WERI-Rb-1 (cell line): Measurements from ENCODE around the gene UTP14C.
"Not testable (repeated sequence)": the region's sequence is repeated elsewhere in the genome, so short reads cannot be mapped to it uniquely, and the experiment has no call there.

Experiments
- DNase-seq: peaks from one replicate; pipeline ENCODE4 v3.0.0-alpha.2; 2020
- H3K27ac ChIP-seq: fragments of 250-450 bp; sonication (Bioruptor Pico); 2 replicates; pipeline ENCODE4 v1.5.1; 2020; ENCODE audit warnings: mild to moderate bottlenecking, moderate library complexity
- H3K27me3 ChIP-seq: fragments of 250-450 bp; sonication (Bioruptor Pico); 2 replicates; pipeline ENCODE4 v1.5.1; 2021; ENCODE audit warnings: mild to moderate bottlenecking, low read depth, moderate library complexity; ENCODE audit not compliant: insufficient read depth, severe bottlenecking
- H3K36me3 ChIP-seq: fragments of 250-450 bp; sonication (Bioruptor Pico); 2 replicates; pipeline ENCODE4 v1.5.1; 2020; ENCODE audit warnings: mild to moderate bottlenecking, moderate library complexity
- H3K4me3 ChIP-seq: 2 replicates; pipeline ENCODE4 v1.5.1; 2011; ENCODE audit warnings: low read depth, mild to moderate bottlenecking, control low read depth, low read length
- H3K9me3 ChIP-seq: fragments of 250-450 bp; sonication (Bioruptor Pico); 2 replicates; pipeline ENCODE4 v1.5.1; 2021; ENCODE audit warnings: mild to moderate bottlenecking, moderate library complexity; ENCODE audit not compliant: severe bottlenecking
- TF ChIP-seq, protein P1 (sequence below): IDR thresholded peaks from 2 replicates; pipeline ENCODE4 v1.5.1; 2011; ENCODE audit warnings: low read depth, mild to moderate bottlenecking, control low read depth, inconsistent platforms, low read length

UTP14C gene

DNA sequence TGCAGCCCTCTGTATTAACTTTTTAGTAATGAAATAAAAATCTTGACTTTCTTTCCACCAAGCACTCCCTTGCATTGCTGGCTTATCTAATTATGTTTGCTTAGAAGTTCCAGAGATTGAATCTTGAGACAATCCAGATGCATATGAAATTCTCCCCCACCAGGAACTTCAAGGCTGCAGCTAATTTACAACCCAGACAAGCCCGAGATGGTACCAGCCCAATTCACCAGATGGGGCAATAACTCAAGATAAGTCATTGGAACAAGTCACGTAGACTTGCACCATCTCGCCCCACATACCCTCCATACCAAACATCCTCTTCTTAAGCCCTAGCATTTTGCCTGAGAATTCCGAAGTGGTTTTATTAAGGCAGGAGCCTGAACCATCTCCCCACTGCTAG is 29.0 kb downstream of the UTP14C start:
- H3K27ac ChIP-seq: no peak overlapping the region
- DNase-seq: no peak
- no peaks in the 10 kb centered on the region for H3K9me3 ChIP-seq
- TF ChIP-seq, protein P1, sequence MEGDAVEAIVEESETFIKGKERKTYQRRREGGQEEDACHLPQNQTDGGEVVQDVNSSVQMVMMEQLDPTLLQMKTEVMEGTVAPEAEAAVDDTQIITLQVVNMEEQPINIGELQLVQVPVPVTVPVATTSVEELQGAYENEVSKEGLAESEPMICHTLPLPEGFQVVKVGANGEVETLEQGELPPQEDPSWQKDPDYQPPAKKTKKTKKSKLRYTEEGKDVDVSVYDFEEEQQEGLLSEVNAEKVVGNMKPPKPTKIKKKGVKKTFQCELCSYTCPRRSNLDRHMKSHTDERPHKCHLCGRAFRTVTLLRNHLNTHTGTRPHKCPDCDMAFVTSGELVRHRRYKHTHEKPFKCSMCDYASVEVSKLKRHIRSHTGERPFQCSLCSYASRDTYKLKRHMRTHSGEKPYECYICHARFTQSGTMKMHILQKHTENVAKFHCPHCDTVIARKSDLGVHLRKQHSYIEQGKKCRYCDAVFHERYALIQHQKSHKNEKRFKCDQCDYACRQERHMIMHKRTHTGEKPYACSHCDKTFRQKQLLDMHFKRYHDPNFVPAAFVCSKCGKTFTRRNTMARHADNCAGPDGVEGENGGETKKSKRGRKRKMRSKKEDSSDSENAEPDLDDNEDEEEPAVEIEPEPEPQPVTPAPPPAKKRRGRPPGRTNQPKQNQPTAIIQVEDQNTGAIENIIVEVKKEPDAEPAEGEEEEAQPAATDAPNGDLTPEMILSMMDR: no peak
- no peaks in the 10 kb centered on the region for H3K36me3 ChIP-seq
- H3K4me3 ChIP-seq: no peak overlapping the region
- no peaks in the 10 kb centered on the region for H3K27me3 ChIP-seq

DNA sequence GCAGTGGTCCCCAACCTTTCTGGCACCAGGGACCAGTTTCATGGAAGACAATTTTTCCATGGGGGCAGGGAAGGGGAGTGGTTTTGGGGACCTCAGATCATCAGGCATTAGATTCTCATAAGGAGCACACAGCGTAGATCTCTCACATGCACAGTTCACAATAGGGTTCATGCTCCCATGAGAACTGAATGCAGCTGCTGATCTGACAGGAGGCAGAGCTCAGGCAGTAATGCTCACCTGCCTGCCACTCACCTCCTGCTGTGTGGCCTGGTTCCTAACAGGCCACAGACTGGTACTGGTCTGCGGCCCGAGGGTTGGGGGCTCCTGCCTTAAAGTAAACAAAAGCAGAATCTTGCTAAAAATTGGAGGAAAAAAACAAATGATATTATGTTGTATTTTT is 36.6 kb downstream of the UTP14C start:
- not testable (repeated sequence) for H3K4me3 ChIP-seq, H3K9me3 ChIP-seq, DNase-seq, H3K27me3 ChIP-seq, H3K36me3 ChIP-seq, H3K27ac ChIP-seq

DNA sequence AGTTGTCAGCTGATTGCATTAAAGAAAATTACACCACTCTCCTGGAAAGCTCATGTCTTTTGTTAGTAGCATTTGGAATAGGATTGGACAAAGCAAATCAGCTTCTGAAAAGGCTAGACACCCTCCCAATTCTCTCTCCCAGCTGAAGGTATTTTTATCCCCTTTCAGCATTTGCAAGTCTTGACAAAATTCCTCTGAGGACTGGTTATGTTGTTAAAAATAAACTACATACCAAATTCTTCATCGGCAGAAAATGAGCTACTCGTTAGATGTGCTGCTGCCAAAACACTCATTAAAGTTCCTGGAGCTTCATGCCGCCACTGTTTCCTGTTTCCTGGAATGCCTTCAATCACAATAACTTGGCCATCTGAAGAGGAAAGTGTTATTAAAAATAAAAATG is 37.1 kb downstream of the UTP14C start:
- TF ChIP-seq, protein P1: no peak
- H3K27ac ChIP-seq: no peak overlapping the region
- no peaks in the 10 kb centered on the region for H3K27me3 ChIP-seq
- no peak overlapping the region for H3K4me3 ChIP-seq
- H3K9me3 ChIP-seq: no peaks in the 10 kb centered on the region
- H3K36me3 ChIP-seq: no peaks in the 10 kb centered on the region
- no peak for DNase-seq

DNA sequence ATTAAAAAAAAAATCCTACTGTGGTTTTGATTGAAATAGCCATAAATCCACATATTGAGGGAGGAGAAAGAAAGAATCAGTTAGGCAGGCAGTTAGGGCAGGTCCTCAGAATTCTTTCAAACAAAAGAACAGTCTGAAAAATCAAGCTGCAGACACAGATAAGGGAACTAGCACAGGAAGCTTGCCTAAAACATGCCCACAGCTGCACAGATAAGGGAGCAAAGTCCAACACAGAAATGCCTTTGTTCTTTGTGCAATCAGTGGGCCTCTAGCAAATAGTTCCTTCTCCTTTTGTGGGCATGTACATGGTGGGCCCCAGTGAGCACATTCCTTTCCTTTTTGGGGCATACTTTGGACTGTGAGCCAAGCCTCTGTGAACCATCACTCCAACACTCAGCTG is 42.7 kb downstream of the UTP14C start:
- Histone ChIP-seq H3K27ac (no peak overlapping the region), H3K4me3 (no peak overlapping the region), H3K36me3 (no peaks in the 10 kb centered on the region), H3K27me3 (no peaks in the 10 kb centered on the region), H3K9me3 (no peaks in the 10 kb centered on the region)
- TF ChIP-seq, protein P1: no peak
- DNase-seq: no peak

DNA sequence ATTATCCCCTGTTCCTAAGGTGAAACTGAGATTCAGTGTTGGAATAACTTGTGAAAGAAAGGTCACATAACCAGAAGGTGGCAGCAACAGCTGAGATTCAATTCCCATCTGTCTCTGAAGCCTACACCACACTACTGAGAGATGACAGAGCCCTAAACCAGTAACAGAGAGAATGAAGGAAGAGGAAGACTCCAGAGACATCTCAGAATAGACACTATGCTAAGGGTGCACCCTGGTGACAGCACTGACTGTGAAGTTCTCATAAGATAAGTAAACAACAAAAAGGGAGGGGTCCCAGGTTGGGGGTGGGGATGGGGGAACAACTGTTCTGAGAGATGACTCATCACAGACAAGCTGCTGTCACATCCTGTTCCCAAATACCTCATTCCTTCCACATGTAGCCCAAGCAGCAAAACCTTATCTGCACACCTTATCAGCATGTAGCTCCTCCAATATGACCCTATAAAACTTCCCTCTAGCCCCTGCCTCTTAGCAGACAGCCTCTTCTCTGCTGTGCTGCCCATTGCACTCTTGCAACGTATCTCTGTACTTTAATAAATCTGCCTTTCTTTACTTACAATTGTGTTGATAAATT is 46.5 kb downstream of the UTP14C start:
- H3K9me3 ChIP-seq: no peaks in the 10 kb centered on the region

More for the DNA sequence above, 46.5 kb downstream of the UTP14C start:
- TF ChIP-seq, protein P1: peak; percentile 33; the same call in 1 of the 2 replicates
- DNase-seq: peak; percentile 21
- no peak overlapping the region for H3K4me3 ChIP-seq
- no peaks in the 10 kb centered on the region for H3K27me3 ChIP-seq
- H3K36me3 ChIP-seq: no peaks in the 10 kb centered on the region
- H3K27ac ChIP-seq: no peak overlapping the region
